Right atrium auricular region (tissue), 2 donors: ENCODE measurements around the gene PWP2. TPM values are rescaled to one million over a fixed set of nuclear protein-coding genes. Genes with fewer than 3 reads are reported as not detected.

Source experiments
- DNase-seq: peaks from one replicate; pipeline ENCODE4 v3.0.0-alpha.2; 2019; ENCODE audit warnings: low spot score
- H3K27ac ChIP-seq, 2 donors: fragments of 200-600 bp; sonication (generic); 1 replicate in 1 of 2; 2 replicates in 1 of 2; pipeline ENCODE4 v1.5.1; 2016 to 2019
- H3K27me3 ChIP-seq, 2 donors: fragments of 200-600 bp; sonication (generic); one replicate each; pipeline versions ENCODE4 v1.5.1 to v1.6.0; 2017 to 2019
- H3K36me3 ChIP-seq: fragments of 200-600 bp; sonication (generic); one replicate; pipeline ENCODE4 v1.5.1; 2016
- H3K4me1 ChIP-seq, 2 donors: fragments of 200-600 bp; sonication (generic); one replicate each; pipeline versions ENCODE4 v1.5.1 to v1.6.0; 2017 to 2019
- H3K4me3 ChIP-seq, 2 donors: fragments of 200-600 bp; sonication (generic); 1 replicate in 1 of 2; 2 replicates in 1 of 2; pipeline ENCODE4 v1.5.1; 2017 to 2019; ENCODE audit warnings: mild to moderate bottlenecking in 1 of 2, moderate library complexity in 1 of 2
- H3K9me3 ChIP-seq, 2 donors: fragments of 200-600 bp; sonication (generic); one replicate each; pipeline ENCODE4 v1.5.1; 2019
- CTCF ChIP-seq, 2 donors: fragments of 200-600 bp; sonication (generic); IDR thresholded peaks; one replicate each; pipeline ENCODE4 v1.5.1; 2019; ENCODE audit warnings: antibody characterized with exemption in 2 of 2
- total RNA-seq, 2 donors: library from RNA; depleted of rRNA; stranded (reverse); fragments of >200 nt; gene quantifications; one replicate each; pipeline ENCODE4 v1.1.0, GENCODE V29; 2016

Gene PWP2
- total RNA-seq, 2 donors from 2014 or later, result 3.1 to 10.4 TPM

GRCh38 chr21:44078411-44078981 is 28.7 kb upstream of the PWP2 start:
- H3K36me3 ChIP-seq, result peaks cover 86% of the 10 kb centered on the region

GRCh38 chr21:44079446-44079845 is 27.8 kb upstream of the PWP2 start:
- Histone ChIP-seq H3K9me3 (no peaks in the 10 kb centered on the region), H3K36me3 (peaks cover 90% of the 10 kb centered on the region), H3K4me3 (no peak overlapping the region), H3K4me1 (peaks cover 0 to 10% of the 10 kb centered on the region in 2 donors), H3K27me3 (no peaks in the 10 kb centered on the region), H3K27ac (no peak overlapping the region)
- no peak for TF ChIP-seq CTCF (IDR thresholded peaks at IDR 0.05)
- DNase-seq, result no peak

More at GRCh38 chr21:44078411-44078981, 28.7 kb upstream of the PWP2 start:
- no peak overlapping the region for H3K4me3 ChIP-seq
- DNase-seq, result no peak
- TF ChIP-seq CTCF (IDR thresholded peaks at IDR 0.05), result no peak
- no peaks in the 10 kb centered on the region for H3K27me3 ChIP-seq
- H3K4me1 ChIP-seq, result peaks cover 0 to under 1% of the 10 kb centered on the region in 2 donors
- H3K9me3 ChIP-seq, result no peaks in the 10 kb centered on the region
- no peak overlapping the region for H3K27ac ChIP-seq

- peaks cover 87% of the 10 kb centered on the region for H3K36me3 ChIP-seq
- H3K4me1 ChIP-seq, result peaks cover 0 to 14% of the 10 kb centered on the region in 2 donors
- no peaks in the 10 kb centered on the region for H3K27me3 ChIP-seq
- H3K27ac ChIP-seq, result no peak overlapping the region
- TF ChIP-seq CTCF (IDR thresholded peaks at IDR 0.05), result no peak
- no peak overlapping the region for H3K4me3 ChIP-seq
- no peaks in the 10 kb centered on the region for H3K9me3 ChIP-seq
- no peak for DNase-seq
Measured at GRCh38 chr21:44079846-44080245, 27.4 kb upstream of the PWP2 start.

- DNase-seq, result peak; percentile 50
- no peaks in the 10 kb centered on the region for H3K27me3 ChIP-seq
- H3K4me1 ChIP-seq, result peaks cover 0 to 41% of the 10 kb centered on the region in 2 donors
- no peak for TF ChIP-seq CTCF (IDR thresholded peaks at IDR 0.05)
- peak overlapping the region; percentile 66 to 82 for H3K27ac ChIP-seq
- H3K9me3 ChIP-seq, result no peaks in the 10 kb centered on the region
- no peak overlapping the region for H3K4me3 ChIP-seq
- peaks cover 72% of the 10 kb centered on the region for H3K36me3 ChIP-seq
Measured at GRCh38 chr21:44082648-44083440, 24.4 kb upstream of the PWP2 start.

- H3K9me3 ChIP-seq, result no peaks in the 10 kb centered on the region
- H3K4me1 ChIP-seq, result peaks cover 0 to 48% of the 10 kb centered on the region in 2 donors
- peaks cover 77% of the 10 kb centered on the region for H3K36me3 ChIP-seq
- no peaks in the 10 kb centered on the region for H3K27me3 ChIP-seq
- no peak for TF ChIP-seq CTCF (IDR thresholded peaks at IDR 0.05)
- peak; percentile 52 for DNase-seq
- H3K27ac ChIP-seq, result peak overlapping the region; percentile 66 to 82
- H3K4me3 ChIP-seq, result no peak overlapping the region
Measured at GRCh38 chr21:44083631-44084291, 23.4 kb upstream of the PWP2 start.
